Prostate gland (tissue), 2 donors: ENCODE measurements around the gene TNFSF9. TPM values are rescaled to one million over a fixed set of nuclear protein-coding genes. Genes with fewer than 3 reads are reported as not detected.

Experiments
- DNase-seq: peaks from one replicate; pipeline ENCODE4 v3.0.0-alpha.2; 2019; ENCODE audit warnings: low spot score
- H3K27ac ChIP-seq, 2 donors: fragments of 200-600 bp; sonication (generic); 2 replicates each; pipeline ENCODE4 v1.5.1; 2017 to 2019
- H3K27me3 ChIP-seq: fragments of 200-600 bp; sonication (generic); replicated peaks from 2 replicates; pipeline ENCODE4 v1.5.1; 2019; ENCODE audit not compliant: insufficient read depth
- H3K36me3 ChIP-seq, 2 donors: fragments of 200-600 bp; sonication (generic); 1 replicate in 1 of 2; 2 replicates in 1 of 2; pipeline versions ENCODE4 v1.5.1 to v1.8.1; 2017 to 2019
- H3K4me1 ChIP-seq: fragments of 200-600 bp; sonication (generic); replicated peaks from 2 replicates; pipeline ENCODE4 v1.5.1; 2019
- H3K4me3 ChIP-seq, 2 donors: fragments of 200-600 bp; sonication (generic); 2 replicates each; pipeline ENCODE4 v1.5.1; 2017 to 2019
- H3K9me3 ChIP-seq: fragments of 200-600 bp; sonication (generic); 2 replicates; pipeline ENCODE4 v1.5.1; 2017
- POLR2A ChIP-seq: fragments of 450-650 bp; IDR thresholded peaks from one replicate; pipeline ENCODE4 v1.6.1; 2016; ENCODE audit warnings: antibody characterized with exemption, mild to moderate bottlenecking
- POLR2AphosphoS5 ChIP-seq: sonication (generic); formaldehyde crosslinking; IDR thresholded peaks from one replicate; pipeline ENCODE4 v1.6.1; 2017; ENCODE audit warnings: antibody characterized with exemption
- whole genome bisulfite sequencing: methylation state at CpG from one replicate; pipeline ENCODE4 v1.1.5; 2018; 5-methylcytosine and 5-hydroxymethylcytosine counted together
- intact Hi-C: fragments of 100-400 bp; cut with DNase I; formaldehyde crosslinking; loops from one replicate; pipeline ENCODE4 v1.14.2; 2022
- total RNA-seq, 2 donors: library from RNA; depleted of rRNA; stranded (reverse); fragments of >200 nt; gene quantifications; one replicate each; pipeline ENCODE4 v1.1.0, GENCODE V29; 2016
- TF ChIP-seq, protein P1 (sequence below), 4 experiments: fragments of 200-600 bp in 2 of 4; fragments of 450-650 bp in 2 of 4; sonication (generic) in 2 of 4; IDR thresholded peaks; 1 replicate in 3 of 4; 2 replicates in 1 of 4; pipeline ENCODE4 v1.5.1; 2016 to 2019; ENCODE audit warnings: antibody characterized with exemption in 4 of 4, mild to moderate bottlenecking in 2 of 4, moderate library complexity in 2 of 4

The TNFSF9 gene
- 1 to 10 TPM in 1 of 2 donors, not detected in 1; 4.5 TPM for total RNA-seq

- peak within 1 kb of the TSS; percentile 40 to 44 for H3K4me3 ChIP-seq
- TF ChIP-seq POLR2A: peak; percentile 89
- TF ChIP-seq, protein P1, sequence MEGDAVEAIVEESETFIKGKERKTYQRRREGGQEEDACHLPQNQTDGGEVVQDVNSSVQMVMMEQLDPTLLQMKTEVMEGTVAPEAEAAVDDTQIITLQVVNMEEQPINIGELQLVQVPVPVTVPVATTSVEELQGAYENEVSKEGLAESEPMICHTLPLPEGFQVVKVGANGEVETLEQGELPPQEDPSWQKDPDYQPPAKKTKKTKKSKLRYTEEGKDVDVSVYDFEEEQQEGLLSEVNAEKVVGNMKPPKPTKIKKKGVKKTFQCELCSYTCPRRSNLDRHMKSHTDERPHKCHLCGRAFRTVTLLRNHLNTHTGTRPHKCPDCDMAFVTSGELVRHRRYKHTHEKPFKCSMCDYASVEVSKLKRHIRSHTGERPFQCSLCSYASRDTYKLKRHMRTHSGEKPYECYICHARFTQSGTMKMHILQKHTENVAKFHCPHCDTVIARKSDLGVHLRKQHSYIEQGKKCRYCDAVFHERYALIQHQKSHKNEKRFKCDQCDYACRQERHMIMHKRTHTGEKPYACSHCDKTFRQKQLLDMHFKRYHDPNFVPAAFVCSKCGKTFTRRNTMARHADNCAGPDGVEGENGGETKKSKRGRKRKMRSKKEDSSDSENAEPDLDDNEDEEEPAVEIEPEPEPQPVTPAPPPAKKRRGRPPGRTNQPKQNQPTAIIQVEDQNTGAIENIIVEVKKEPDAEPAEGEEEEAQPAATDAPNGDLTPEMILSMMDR (IDR thresholded peaks at IDR 0.05): no peak
- TF ChIP-seq POLR2AphosphoS5: peak; percentile 83
- intact Hi-C loops: loop anchor here (10.0 kb wide), 1 partner anchor 204 kb away; the partner anchor contains the start of genes GPR108 and TRIP10
- no peaks in the 10 kb centered on the region for H3K9me3 ChIP-seq
- H3K4me1 ChIP-seq: peaks cover 9% of the 10 kb centered on the region
- no peaks in the 10 kb centered on the region for H3K36me3 ChIP-seq
- WGBS: 1% methylated on average over 33 of the region's 44 CpGs
- H3K27ac ChIP-seq: no peak within 1 kb of the TSS
- H3K27me3 ChIP-seq: no peaks in the 10 kb centered on the region
- peak; percentile 79 for DNase-seq
These were observed at the start of gene TNFSF9 for GRCh38 chr19:6530386-6531162. TSS of gene TNFSF9 (plus strand) at chr19:6531026. CDS start at chr19:6531037, 11 bp downstream.

- 45% methylated on average over 24 of the region's 24 CpGs for WGBS
- Histone ChIP-seq H3K4me1 (no peaks in the 10 kb centered on the region), H3K36me3 (no peaks in the 10 kb centered on the region), H3K27me3 (peaks cover 4% of the 10 kb centered on the region), H3K9me3 (no peaks in the 10 kb centered on the region), H3K4me3 (no peak within 1 kb of the TSS), H3K27ac (no peak within 1 kb of the TSS)
- no peak for DNase-seq
- TF ChIP-seq POLR2A (no peak), POLR2AphosphoS5 (no peak)
- TF ChIP-seq, protein P1 (IDR thresholded peaks at IDR 0.05): no peak
- intact Hi-C loops: no loop called here
These were observed 49.1 kb upstream of the TNFSF9 start, which contains the start of gene DENND1C for GRCh38 chr19:6481541-6482342. TSS of gene DENND1C (minus strand) at chr19:6481787. CDS start at chr19:6481695, 92 bp downstream.

GRCh38 chr19:6482343-6482686 is 48.5 kb upstream of the TNFSF9 start:
- no peak for DNase-seq
- Histone ChIP-seq H3K4me3 (no peak overlapping the region), H3K27me3 (no peaks in the 10 kb centered on the region), H3K36me3 (no peaks in the 10 kb centered on the region), H3K4me1 (no peaks in the 10 kb centered on the region), H3K27ac (no peak overlapping the region), H3K9me3 (no peaks in the 10 kb centered on the region)
- intact Hi-C loops: no loop called here
- 93% methylated on average over 8 of the region's 8 CpGs for WGBS
- TF ChIP-seq POLR2A (no peak), POLR2AphosphoS5 (no peak)
- TF ChIP-seq, protein P1 (IDR thresholded peaks at IDR 0.05): no peak

GRCh38 chr19:6483235-6483634 is 47.6 kb upstream of the TNFSF9 start:
- Histone ChIP-seq H3K9me3 (no peaks in the 10 kb centered on the region), H3K4me1 (no peaks in the 10 kb centered on the region), H3K27ac (no peak overlapping the region), H3K36me3 (no peaks in the 10 kb centered on the region), H3K27me3 (no peaks in the 10 kb centered on the region), H3K4me3 (no peak overlapping the region)
- TF ChIP-seq POLR2AphosphoS5: no peak
- TF ChIP-seq, protein P1 (IDR thresholded peaks at IDR 0.05): no peak
- TF ChIP-seq POLR2A: no peak
- WGBS: 33% methylated on average over 3 of the region's 3 CpGs
- intact Hi-C loops: no loop called here
- no peak for DNase-seq
